Hepatocyte (in vitro differentiated cells): ENCODE data around the gene FARP1. TPM values are rescaled to one million over a fixed set of nuclear protein-coding genes. Genes with fewer than 3 reads are reported as not detected.

Experiments used
- DNase-seq: peaks from one replicate; pipeline ENCODE4 v3.0.0-alpha.2; 2016; ENCODE audit warnings: low spot score
- H2AFZ ChIP-seq: fragments of 200-600 bp; sonication (generic); 2 replicates; pipeline ENCODE4 v1.6.0; 2016; ENCODE audit warnings: antibody characterized with exemption, mild to moderate bottlenecking
- H3K27ac ChIP-seq: fragments of 200-600 bp; sonication (generic); 2 replicates; pipeline ENCODE4 v1.5.1; 2016; ENCODE audit warnings: mild to moderate bottlenecking
- H3K27me3 ChIP-seq: fragments of 200-600 bp; sonication (generic); 2 replicates; pipeline ENCODE4 v1.6.1; 2016
- H3K36me3 ChIP-seq: fragments of 200-600 bp; sonication (generic); replicated peaks from 2 replicates; pipeline ENCODE4 v1.5.1; 2016; ENCODE audit warnings: low read depth; ENCODE audit not compliant: insufficient read depth
- H3K4me1 ChIP-seq: fragments of 200-600 bp; sonication (generic); 2 replicates; pipeline ENCODE4 v1.5.1; 2016; ENCODE audit warnings: mild to moderate bottlenecking, moderate library complexity; ENCODE audit not compliant: insufficient read depth
- H3K4me2 ChIP-seq: fragments of 200-600 bp; sonication (generic); 2 replicates; pipeline ENCODE4 v1.6.0; 2016
- H3K4me3 ChIP-seq: fragments of 200-600 bp; sonication (generic); 2 replicates; pipeline ENCODE4 v1.5.1; 2016; ENCODE audit warnings: mild to moderate bottlenecking
- H3K79me2 ChIP-seq: fragments of 200-600 bp; sonication (generic); 2 replicates; pipeline ENCODE4 v1.6.0; 2017; ENCODE audit warnings: mild to moderate bottlenecking
- H3K9me2 ChIP-seq: fragments of 200-600 bp; sonication (generic); replicated peaks from 2 replicates; pipeline ENCODE4 v1.6.0; 2017; ENCODE audit warnings: mild to moderate bottlenecking; ENCODE audit not compliant: insufficient read depth
- H3K9me3 ChIP-seq: fragments of 200-600 bp; sonication (generic); 2 replicates; pipeline ENCODE4 v1.5.1; 2016; ENCODE audit warnings: low read depth, mild to moderate bottlenecking
- H4K20me1 ChIP-seq: fragments of 200-600 bp; sonication (generic); 2 replicates; pipeline ENCODE4 v1.6.0; 2016; ENCODE audit warnings: mild to moderate bottlenecking; ENCODE audit not compliant: insufficient read depth, poor library complexity, severe bottlenecking
- EZH2 ChIP-seq: fragments of 200-600 bp; sonication (generic); IDR thresholded peaks from 2 replicates; pipeline ENCODE4 v1.6.1; 2016; ENCODE audit warnings: antibody characterized with exemption, mild to moderate bottlenecking, borderline replicate concordance
- EZH2phosphoT487 ChIP-seq: fragments of 200-600 bp; sonication (generic); IDR thresholded peaks from one replicate; pipeline ENCODE4 v1.6.1; 2018; ENCODE audit warnings: antibody characterized with exemption, mild to moderate bottlenecking, low read depth, moderate library complexity; ENCODE audit not compliant: unreplicated experiment, severe bottlenecking
- WGBS: methylation state at CpG from one replicate; pipeline ENCODE4 v1.1.6; 2016; ENCODE audit warnings: low lambda C conversion rate; ENCODE audit errors: missing lambda C conversion rate; 5-methylcytosine and 5-hydroxymethylcytosine counted together
- polyA plus RNA-seq: library from polyadenylated mRNA; unstranded; fragments of >200 nt; fragmentation: Nextera tagmentation; extraction: Ambion mirVana; gene quantifications from 2 replicates; pipeline ENCODE4 v1.2.1, GENCODE V29; 2016
- total RNA-seq: library from RNA; depleted of rRNA; stranded (reverse); fragments of >200 nt; gene quantifications from 2 replicates; pipeline ENCODE4 v1.2.3, GENCODE V29; 2014
- TF ChIP-seq, protein P1 (sequence below): fragments of 200-600 bp; sonication (generic); IDR thresholded peaks from 2 replicates; pipeline ENCODE4 v1.5.1; 2016; ENCODE audit warnings: antibody characterized with exemption, mild to moderate bottlenecking; ENCODE audit not compliant: poor library complexity

The FARP1 gene
- total and polyA plus RNA-seq, 2 experiments from 2014 or later, result 35.5 to 68.7 TPM

DNA sequence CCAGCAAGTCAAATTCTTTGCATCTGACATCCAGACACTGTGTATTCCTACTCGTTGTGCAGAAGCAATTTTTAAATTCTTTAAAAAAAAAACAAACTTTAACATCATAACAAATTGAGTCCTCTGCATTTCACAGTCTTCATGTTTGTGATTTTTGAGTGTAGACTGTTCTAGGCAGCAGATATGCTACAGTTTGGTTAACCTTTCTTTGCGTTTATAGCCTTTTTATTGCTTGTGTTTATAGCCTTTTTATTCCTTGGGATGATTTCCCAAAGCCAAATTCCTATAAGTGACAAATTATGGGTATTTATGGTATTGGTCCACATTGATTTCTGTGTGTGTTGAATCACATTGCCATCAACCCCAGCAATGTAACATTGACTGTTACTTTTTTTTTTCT lies 49.1 kb downstream of the FARP1 start:
- Histone ChIP-seq H3K36me3 (no peaks in the 10 kb centered on the region), H3K4me1 (peaks cover 6% of the 10 kb centered on the region), H3K9me3 (no peaks in the 10 kb centered on the region), H3K79me2 (peaks cover 97% of the 10 kb centered on the region), H2AFZ (no peak overlapping the region), H3K27me3 (no peaks in the 10 kb centered on the region), H3K4me2 (no peak overlapping the region), H4K20me1 (peaks cover 16% of the 10 kb centered on the region), H3K9me2 (no peaks in the 10 kb centered on the region), H3K27ac (no peak overlapping the region), H3K4me3 (no peak overlapping the region)
- DNase-seq, result no peak
- TF ChIP-seq, protein P1, sequence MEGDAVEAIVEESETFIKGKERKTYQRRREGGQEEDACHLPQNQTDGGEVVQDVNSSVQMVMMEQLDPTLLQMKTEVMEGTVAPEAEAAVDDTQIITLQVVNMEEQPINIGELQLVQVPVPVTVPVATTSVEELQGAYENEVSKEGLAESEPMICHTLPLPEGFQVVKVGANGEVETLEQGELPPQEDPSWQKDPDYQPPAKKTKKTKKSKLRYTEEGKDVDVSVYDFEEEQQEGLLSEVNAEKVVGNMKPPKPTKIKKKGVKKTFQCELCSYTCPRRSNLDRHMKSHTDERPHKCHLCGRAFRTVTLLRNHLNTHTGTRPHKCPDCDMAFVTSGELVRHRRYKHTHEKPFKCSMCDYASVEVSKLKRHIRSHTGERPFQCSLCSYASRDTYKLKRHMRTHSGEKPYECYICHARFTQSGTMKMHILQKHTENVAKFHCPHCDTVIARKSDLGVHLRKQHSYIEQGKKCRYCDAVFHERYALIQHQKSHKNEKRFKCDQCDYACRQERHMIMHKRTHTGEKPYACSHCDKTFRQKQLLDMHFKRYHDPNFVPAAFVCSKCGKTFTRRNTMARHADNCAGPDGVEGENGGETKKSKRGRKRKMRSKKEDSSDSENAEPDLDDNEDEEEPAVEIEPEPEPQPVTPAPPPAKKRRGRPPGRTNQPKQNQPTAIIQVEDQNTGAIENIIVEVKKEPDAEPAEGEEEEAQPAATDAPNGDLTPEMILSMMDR, result no peak
- TF ChIP-seq EZH2 (no peak), EZH2phosphoT487 (no peak)
- 44% methylated on average over 2 of the region's 2 CpGs for WGBS

DNA sequence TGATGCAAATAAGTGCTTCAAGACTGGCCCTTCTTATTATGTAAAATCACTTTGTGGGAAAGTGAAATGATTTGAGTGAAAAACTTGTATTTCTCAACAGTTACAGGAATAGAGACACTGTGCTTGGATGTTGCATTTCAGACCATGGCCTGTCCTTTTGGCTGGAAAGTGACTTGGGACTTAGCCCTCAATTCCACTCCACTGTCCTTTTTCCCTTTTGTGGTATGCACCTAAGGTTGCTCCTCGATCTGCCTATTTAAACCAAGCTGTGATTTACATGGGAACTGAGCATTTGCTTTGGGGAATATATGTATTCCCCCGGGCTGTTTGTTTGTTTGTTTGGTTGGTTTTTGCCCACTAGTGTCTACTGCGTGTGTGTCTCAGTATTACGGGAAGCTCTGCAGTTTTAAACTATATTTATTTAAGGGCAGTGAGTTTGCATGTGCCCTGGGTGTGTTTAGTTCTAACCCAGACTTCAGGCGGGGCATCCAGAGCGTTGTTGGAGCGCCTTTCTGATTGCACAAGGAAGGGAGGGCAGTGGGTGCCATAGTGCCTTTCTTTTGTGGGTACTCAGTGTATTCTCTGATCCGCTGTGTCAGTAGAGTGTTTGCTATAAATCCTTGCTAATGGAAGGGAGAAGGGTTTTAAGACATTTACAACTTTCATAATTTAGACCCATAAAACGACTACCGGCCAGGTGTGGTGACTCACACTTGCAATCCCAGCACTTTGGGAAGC lies 52.3 kb downstream of the FARP1 start:
- DNase-seq, result no peak
- Histone ChIP-seq H2AFZ (no peak overlapping the region), H3K4me1 (no peaks in the 10 kb centered on the region), H3K27ac (no peak overlapping the region), H3K9me3 (no peaks in the 10 kb centered on the region), H3K4me3 (no peak overlapping the region), H3K4me2 (no peak overlapping the region), H4K20me1 (peaks cover 7% of the 10 kb centered on the region), H3K79me2 (peaks cover 90% of the 10 kb centered on the region), H3K27me3 (no peaks in the 10 kb centered on the region), H3K9me2 (no peaks in the 10 kb centered on the region), H3K36me3 (no peaks in the 10 kb centered on the region)
- no peak for TF ChIP-seq EZH2
- TF ChIP-seq EZH2phosphoT487, result no peak
- TF ChIP-seq, protein P1, result no peak
- 59% methylated on average over 10 of the region's 10 CpGs for WGBS

DNA sequence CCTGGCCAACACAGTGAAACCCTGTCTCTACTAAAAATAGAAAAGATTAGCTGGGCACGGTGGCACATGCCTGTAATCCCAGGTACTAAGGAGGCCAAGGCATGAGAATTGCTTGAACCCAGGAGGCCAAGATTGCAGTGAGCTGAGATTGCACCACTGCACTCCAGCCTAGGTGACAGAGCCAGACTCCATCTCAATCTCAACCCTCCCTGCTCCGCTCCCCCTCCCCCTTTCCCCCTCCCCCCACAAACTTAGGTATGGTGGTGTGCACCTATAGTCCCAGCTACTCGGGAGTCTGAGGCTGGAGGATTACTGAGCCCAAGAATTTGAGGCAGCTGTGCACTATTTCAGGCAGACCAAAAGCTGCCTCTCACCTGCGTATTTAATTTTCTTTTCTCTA lies 55.8 kb downstream of the FARP1 start:
- H3K4me3 ChIP-seq, result no peak overlapping the region
- no peak for DNase-seq
- H3K4me2 ChIP-seq, result no peak overlapping the region
- 72% methylated on average over 3 of the region's 4 CpGs for WGBS
- H4K20me1 ChIP-seq, result peaks cover 6% of the 10 kb centered on the region
- no peaks in the 10 kb centered on the region for H3K36me3 ChIP-seq
- no peak overlapping the region for H2AFZ ChIP-seq
- peaks cover 20% of the 10 kb centered on the region for H3K4me1 ChIP-seq
- no peaks in the 10 kb centered on the region for H3K27me3 ChIP-seq
- no peak overlapping the region for H3K27ac ChIP-seq
- H3K9me3 ChIP-seq, result no peaks in the 10 kb centered on the region
- TF ChIP-seq, protein P1, result no peak
- TF ChIP-seq EZH2, result no peak
- no peak for TF ChIP-seq EZH2phosphoT487
- no peaks in the 10 kb centered on the region for H3K9me2 ChIP-seq
- H3K79me2 ChIP-seq, result peaks cover 91% of the 10 kb centered on the region
